Measurements from ENCODE around the gene SNN. TPM values are rescaled to one million over a fixed set of nuclear protein-coding genes. Genes with fewer than 3 reads are reported as not detected.
A peak's percentile ranks its signal among the peaks of the same experiment; 100 is the strongest.

The SNN gene
- total and polyA plus RNA-seq, 9 of the 15 experiments (the other 6 are each of a cell fraction or from before 2014, with no cell fraction given): 0.07 to 2.9 (median 1.9) TPM

GRCh38 chr16:11626657-11627291 is 41.5 kb upstream of the SNN start (continued):
- TF ChIP-seq, protein P1, sequence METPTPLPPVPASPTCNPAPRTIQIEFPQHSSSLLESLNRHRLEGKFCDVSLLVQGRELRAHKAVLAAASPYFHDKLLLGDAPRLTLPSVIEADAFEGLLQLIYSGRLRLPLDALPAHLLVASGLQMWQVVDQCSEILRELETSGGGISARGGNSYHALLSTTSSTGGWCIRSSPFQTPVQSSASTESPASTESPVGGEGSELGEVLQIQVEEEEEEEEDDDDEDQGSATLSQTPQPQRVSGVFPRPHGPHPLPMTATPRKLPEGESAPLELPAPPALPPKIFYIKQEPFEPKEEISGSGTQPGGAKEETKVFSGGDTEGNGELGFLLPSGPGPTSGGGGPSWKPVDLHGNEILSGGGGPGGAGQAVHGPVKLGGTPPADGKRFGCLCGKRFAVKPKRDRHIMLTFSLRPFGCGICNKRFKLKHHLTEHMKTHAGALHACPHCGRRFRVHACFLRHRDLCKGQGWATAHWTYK (CRISPR knock-in tag; IDR thresholded peaks at IDR 0.05): peak; percentile 26; the same call in 1 of the 2 replicates
- TF ChIP-seq ATF6 (CRISPR knock-in tag; IDR thresholded peaks at IDR 0.05): no peak
- no peak for TF ChIP-seq TAF9B (IDR thresholded peaks at IDR 0.05; ENCODE audit: partially characterized antibody)
- no peak for TF ChIP-seq MIER1 (IDR thresholded peaks at IDR 0.05; ENCODE audit: low read depth)
- TF ChIP-seq ZNF140 (CRISPR knock-in tag; IDR thresholded peaks at IDR 0.05): no peak
- TF ChIP-seq, protein P2, sequence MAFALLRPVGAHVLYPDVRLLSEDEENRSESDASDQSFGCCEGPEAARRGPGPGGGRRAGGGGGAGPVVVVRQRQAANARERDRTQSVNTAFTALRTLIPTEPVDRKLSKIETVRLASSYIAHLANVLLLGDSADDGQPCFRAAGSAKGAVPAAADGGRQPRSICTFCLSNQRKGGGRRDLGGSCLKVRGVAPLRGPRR (CRISPR knock-in tag; IDR thresholded peaks at IDR 0.05): peak; percentile 79; the same call in 1 of the 2 replicates
- TF ChIP-seq MECOM (CRISPR knock-in tag; IDR thresholded peaks at IDR 0.05): peak; percentile 76
- peak; percentile 69 for TF ChIP-seq USF1 (CRISPR knock-in tag; IDR thresholded peaks at IDR 0.05)
- TF ChIP-seq RBFOX2 (IDR thresholded peaks at IDR 0.05; ENCODE audit: low read depth, low read length): peak; percentile 33; the same call in 1 of the 2 replicates
- TF ChIP-seq CXXC5 (CRISPR knock-in tag; IDR thresholded peaks at IDR 0.05): peak; percentile 22; the same call in 1 of the 2 replicates
- TF ChIP-seq NR0B1 (IDR thresholded peaks at IDR 0.05; ENCODE audit: partially characterized antibody): no peak
- TF ChIP-seq CUX1 (CRISPR knock-in tag; IDR thresholded peaks at IDR 0.05): no peak
- no peak for TF ChIP-seq CREBBP (IDR thresholded peaks at IDR 0.05; ENCODE audit: low read depth, low read length)
- TF ChIP-seq CC2D1A (IDR thresholded peaks at IDR 0.05): no peak
- TF ChIP-seq TCF7 (IDR thresholded peaks at IDR 0.05; ENCODE audit: borderline replicate concordance): no peak
- no peak for TF ChIP-seq RBM25 (IDR thresholded peaks at IDR 0.05; ENCODE audit: low read depth, low read length, severe bottlenecking)

Data from K562 (cell line).